RCC 7860 (cell line): ENCODE data around the gene NOX5.
"Not testable (repeated sequence)": the region's sequence is repeated elsewhere in the genome, so short reads cannot be mapped to it uniquely, and the experiment has no call there.

ENCODE experiments used
- DNase-seq: peaks from one replicate; pipeline ENCODE4 v3.0.0-alpha.2; 2015; ENCODE audit warnings: low spot score
- FAIRE-seq: peaks from 2 replicates; lab custom pipeline; 2012; peaks lifted over from hg19 to GRCh38; lab: Jason Lieb, UNC

Gene NOX5

DNA sequence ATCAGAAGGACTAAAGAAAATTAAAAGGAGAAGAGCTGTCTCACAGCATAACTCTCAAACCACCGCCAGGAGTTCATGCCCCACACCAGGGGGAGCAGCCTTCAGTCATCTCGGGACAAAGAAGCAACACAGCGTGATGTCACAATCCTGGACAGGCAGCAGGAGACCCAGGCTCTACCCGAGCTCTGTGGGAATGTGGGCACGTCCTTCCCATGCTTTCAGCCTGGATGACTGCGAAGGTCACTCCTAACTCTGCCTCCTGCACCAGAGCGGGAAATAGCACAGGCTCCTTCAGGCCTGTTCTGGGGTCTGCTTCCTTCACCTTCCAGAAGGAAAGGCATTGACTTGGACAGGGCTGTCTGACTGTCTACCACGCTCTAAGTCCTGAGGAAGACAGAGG lies 31.3 kb downstream of the NOX5 start:
- no peak for DNase-seq
- no peak for FAIRE-seq

DNA sequence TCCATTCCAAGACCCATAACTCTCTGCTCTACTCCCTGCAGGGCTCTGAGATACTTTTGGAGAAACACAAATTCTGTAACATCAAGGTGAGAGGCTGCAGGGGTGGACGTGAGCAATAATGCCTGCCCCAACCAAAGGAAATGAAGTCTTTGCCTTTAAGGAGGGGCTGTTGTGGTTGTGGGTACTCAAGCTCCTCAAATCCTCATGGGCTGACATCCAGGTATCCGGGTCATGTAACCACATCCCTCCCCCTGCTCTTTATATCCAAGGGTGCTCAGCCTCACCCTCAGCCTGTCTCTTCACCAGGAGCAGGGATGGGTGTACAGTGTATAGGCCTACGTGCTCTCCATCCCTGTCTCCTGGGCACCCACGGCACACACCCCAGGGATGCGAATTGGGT lies 32.3 kb downstream of the NOX5 start:
- no peak for DNase-seq
- FAIRE-seq, result no peak

DNA sequence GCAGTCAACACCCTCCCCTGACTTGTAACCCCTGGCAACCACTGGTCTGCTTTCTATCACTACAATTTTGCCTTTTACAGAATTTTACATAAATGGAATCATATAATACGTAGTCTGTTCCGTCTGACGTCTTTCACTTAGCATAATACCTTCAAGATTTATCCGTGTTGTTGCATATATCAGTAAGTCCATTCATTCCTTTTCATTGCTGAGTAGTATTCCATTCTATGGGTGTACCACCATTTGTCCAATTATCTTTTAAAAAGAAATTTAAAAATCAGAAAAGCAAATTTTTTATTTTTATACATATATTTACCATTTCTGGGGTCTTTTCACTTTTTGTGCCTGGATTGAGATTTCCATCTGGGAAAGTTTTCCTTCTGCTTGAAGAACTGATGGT lies 35.5 kb downstream of the NOX5 start:
- FAIRE-seq (no peak), DNase-seq (no peak)

DNA sequence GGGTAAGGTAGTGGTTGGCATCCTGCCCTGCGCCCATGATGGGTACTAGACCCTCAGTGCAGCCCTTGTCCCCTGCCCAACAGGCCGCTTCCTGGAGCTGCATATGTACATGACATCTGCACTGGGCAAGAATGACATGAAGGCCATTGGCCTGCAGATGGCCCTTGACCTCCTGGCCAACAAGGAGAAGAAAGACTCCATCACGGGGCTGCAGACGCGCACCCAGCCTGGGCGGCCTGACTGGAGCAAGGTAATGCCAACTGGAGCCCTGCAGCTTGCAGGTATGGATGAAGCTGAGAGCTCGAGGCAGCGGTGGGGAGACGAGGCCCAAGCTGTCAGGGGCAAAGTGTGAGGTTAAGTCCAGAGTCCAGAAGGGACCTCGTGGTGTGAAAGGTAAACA lies 40.8 kb downstream of the NOX5 start:
- DNase-seq, result no peak
- no peak for FAIRE-seq

DNA sequence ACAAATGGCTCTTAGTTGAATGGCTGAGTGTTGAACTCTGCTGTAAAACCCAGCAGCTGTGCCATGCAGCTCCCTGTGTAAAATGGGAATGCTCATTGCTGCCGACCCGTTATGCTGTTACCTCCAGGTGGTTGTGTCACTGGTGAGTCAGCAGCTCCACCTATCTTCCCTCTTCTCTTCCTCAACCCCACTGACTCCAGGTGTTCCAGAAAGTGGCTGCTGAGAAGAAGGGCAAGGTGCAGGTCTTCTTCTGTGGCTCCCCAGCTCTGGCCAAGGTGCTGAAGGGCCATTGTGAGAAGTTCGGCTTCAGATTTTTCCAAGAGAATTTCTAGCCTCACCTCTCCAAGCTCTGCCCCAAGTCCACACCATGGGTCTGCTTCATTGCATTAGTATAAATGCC lies 41.9 kb downstream of the NOX5 start:
- FAIRE-seq (no peak), DNase-seq (no peak)

DNA sequence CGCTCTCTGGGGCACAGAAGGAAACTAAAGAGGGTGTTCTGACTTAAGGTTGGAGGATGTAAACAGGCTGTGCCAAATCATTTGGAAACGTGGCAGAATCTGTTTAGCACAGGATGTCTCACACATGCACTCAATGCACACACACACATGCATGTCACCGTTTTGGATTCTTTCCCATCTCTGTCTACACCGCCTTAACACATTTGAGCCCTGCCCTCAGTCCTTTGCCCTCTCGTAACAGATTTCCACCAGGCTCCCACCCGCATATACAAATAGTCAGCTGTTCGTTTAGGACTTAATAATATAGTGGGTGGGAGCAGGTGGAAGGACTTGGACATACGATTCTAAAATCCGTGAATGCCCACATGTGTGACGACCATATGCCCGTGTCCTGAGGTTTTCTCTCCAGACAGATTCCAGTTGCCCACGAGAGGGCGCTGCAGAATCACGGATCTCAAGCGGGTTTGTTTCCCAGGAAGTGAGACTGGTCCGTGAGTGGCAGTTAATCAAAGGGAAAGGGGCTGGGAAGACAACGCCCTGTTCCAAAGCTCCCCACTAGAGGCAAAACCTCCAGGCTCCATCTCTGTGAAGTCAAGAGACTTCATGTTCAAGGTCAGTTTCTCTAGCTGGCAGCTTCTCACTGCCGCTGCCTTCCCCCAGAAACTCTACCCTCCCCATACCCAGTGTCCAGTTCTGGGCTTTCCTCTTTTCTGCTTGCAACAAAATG lies 44.5 kb downstream of the NOX5 start:
- no peak for FAIRE-seq
- peak; percentile 61 for DNase-seq

DNA sequence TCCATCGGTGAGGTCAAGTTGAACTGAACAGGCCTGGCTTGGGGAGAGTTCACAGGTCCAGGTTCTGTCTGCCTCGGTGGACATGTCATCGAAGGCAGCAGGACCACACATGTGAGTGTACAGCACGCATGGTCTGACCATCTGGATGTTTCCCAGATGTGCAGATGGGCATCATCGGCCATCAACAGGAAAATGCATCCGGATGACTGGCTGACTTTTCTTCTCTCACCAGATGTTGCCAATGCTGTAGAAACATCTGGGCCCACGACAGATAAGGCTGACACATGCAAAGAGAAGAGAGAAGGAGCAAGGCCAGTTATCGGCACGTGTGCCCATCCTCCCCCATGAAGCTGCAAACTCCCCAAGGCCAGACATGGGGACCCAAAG lies 45.1 kb downstream of the NOX5 start:
- DNase-seq (no peak), FAIRE-seq (no peak)

DNA sequence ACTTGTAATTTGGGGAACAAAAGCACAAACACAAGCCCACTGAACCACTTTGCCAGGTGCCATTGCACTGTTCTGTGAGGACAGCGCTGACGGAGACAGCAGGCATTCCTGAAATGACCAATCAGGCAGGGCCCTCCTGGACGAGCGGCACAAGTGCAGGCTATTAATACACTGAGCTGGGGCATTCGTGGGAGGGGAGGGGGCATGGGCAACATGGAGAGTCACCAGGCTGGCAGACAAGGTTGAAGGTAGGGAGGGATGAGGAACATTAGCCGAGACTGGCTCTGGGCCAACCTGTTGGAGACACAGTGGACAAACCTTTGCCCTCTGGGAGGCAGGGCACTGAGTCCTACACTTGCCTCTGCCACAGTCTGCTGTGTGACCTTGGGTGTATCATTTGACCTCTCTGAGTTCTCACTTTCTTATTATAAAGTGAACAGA lies 45.6 kb downstream of the NOX5 start:
- FAIRE-seq (no peak), DNase-seq (no peak)

DNA sequence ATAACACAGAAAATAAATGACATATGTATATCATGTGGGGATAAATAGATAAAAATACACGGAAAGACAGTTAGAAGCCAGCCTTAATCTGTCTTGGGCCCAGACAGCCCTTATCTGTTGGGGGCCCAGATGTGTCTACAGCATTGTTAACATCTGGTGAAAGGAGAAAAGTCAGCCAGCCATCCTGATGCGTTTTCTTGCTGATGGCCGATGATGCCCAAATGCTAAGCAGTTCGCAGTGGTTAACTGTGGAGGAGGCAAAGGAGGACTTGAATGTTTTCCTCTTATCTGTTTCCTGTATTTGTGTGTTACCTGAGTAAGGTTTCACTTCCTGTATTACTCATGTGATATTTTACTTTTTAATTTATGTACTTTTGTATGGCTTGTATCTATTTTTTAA lies 46.2 kb downstream of the NOX5 start:
- DNase-seq (no peak), FAIRE-seq (no peak)

DNA sequence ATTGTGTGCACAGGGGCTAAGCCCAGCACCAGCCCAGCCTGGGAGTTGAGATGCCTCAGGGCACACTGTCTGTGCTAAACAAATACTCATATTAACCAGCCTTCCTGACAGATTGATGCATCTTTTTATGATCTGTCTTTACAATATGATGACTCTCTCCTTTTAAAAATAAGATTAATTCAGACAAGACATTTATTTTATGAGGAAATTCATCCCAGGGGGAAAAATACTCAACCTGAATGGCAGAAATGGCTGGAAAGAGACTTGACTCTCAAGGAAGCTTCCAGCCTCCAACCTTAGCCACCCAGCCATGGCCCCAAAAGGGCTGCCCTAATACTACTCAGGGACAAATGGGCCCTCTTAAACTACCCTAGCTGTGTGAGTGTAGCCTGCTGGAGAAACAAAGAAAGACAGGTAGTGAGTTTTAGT lies 46.9 kb downstream of the NOX5 start:
- FAIRE-seq, result no peak
- no peak for DNase-seq

DNA sequence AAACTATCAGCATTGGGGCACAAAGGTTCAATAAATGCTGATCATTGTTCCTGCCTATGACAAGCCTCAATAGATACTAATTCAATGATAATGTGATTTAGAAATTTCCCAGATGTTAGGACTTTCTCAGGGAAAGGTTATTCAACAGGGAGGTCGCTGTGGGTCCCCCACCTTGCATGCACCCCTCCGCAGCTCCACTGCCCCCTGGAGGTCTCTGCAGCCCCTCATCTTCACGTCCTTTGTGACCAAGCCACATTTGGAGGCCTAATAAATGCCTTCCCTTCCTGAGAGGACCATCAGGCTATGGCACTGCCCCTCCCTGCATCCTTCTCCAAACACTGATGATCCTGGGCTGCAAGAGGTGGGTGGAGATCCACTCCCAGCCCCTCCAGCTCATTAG lies 50.2 kb downstream of the NOX5 start:
- DNase-seq (no peak), FAIRE-seq (no peak)

DNA sequence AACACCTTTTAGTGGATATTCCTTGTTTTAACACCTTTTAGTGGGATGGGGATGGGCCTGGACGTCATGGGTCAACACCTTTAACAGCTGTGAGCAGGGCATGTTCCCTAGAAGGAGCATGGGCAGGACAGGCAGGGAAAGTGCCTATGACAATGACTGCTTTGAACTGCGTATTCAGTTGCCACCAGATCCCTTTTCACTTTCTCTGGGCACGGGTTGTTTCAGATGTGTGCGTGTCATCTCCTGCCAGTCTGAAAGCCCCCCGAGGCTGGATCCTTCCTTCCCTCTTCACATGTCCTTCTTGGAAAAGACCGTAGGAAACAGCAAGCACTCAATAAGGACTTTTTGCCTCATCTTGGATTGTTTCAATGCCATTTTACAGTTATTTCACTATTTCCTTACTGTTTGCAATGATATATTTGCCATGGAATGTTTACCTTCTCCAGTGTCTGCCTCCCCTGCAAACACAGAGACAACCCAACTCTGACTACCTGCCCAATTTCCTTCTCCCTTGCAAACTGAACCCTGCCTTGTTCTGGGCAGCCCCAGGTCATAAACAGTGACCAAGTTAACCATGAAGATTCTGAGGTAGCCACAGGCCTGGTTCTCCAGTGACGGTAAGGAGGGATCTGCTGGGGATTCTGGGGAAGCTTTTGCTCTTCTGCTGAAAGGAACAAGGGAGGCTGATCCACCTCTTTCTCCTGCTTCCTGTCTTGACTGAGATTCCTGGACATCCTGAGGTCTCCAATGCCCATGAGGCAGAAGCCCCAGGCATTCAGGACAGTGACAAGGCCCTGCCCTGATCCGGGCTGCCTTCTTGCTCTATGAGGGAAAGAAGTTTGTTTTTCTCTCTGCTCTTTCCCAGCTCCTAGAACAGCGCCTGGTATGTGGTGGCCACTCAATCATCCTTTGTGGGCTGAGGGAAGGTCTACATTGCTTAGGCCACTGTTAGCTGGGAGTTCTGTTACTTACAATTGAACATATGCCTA lies 51.8 kb downstream of the NOX5 start:
- FAIRE-seq (no peak), DNase-seq (no peak)

DNA sequence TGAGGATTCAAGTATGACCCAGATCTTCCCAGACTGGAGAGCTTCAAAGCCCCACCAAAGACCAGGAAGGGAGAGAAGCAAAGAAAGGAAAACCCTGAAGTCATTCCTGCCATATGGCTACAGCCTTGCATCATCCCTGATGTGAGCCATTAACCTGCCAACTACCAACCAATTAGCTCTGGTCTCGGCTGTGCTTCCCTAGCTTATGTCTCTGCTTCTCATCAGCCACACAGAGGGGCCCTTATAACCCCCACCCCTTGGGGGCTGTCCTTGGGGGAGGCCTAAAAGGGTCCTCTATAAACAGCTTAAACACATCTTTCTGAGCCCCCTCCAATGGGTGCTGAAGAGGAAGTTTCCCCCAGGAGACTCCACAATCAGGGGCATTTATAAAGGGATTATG lies 52.8 kb downstream of the NOX5 start:
- no peak for DNase-seq
- no peak for FAIRE-seq

DNA sequence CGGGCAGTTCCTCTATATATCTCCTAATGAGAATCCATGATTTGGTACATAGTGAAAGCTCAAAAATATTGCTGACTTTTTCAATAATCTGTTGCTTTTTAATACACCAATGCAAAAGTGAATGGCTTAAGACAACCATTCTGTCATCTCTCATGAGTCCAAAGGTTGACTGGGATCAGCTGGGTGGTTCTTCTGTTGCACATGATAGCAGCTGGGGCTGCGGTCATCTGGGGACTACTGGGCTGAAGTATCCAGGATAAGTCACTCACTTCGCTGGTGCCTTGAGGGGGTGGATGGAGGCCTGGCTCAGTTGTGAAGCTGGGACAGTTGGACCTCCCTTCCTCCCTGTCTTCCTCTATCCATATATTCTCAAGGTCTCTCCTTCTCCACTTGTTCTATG lies 53.7 kb downstream of the NOX5 start:
- no peak for FAIRE-seq

DNA sequence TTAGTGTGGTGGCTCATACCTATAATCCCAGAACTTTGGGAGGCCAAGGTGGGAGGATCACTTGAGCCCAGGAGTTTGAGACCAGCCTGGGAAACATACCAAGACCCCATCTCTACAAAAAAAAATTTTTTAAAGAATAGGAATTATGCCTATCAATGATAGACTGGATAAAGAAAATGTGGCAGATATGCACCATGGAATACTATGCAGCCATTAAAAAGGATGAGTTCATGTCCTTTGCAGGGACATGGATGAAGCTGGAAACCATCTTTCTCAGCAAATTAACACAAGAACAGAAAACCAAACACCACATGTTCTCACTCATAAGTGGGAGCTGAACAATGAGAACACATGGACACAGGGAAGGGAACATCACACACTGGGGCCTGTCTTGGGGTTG lies 54.8 kb downstream of the NOX5 start:
- FAIRE-seq, result not testable (repeated sequence)

More for the DNA sequence above, 53.7 kb downstream of the NOX5 start:
- DNase-seq, result no peak

DNA sequence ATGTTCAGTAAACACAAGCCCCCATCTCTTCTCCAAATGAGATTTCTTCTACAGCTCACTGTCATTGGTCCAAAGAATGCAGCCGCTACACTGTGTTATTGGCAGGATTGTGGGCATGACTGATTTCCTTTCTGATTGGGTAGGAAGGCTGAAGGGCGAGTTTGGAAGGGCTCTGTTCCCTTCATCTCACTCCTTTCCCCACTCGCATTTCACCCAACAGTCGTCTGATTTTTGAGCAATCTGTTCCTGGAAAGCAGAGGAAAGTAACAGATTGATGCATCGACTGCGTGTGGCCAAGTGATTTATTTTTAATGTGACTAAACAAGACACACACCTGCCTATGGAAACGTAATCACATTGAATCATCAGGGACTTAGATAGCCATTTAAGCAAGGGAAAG lies 55.5 kb downstream of the NOX5 start:
- DNase-seq (no peak), FAIRE-seq (no peak)

More for the DNA sequence above, 54.8 kb downstream of the NOX5 start:
- not testable (repeated sequence) for DNase-seq

DNA sequence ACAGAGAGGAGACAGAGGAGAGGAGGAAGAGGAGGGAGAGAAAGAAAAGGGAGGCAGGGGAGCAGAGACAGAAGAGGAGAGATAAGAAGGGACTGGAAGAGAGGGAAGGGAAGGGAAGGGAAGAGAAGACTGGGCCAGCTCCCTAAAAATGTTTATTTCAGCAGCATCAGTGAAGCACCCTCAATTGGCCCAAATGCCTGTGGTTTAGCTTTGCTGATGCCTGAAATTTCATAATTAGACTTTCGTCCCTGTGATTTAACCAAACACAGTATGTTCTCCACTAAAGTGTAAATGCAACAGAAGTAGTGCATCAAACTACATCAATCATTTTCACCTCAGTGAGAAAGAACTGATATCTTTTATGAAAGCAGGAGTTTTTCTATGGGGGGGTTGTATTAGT lies 55.9 kb downstream of the NOX5 start:
- FAIRE-seq (no peak), DNase-seq (no peak)

DNA sequence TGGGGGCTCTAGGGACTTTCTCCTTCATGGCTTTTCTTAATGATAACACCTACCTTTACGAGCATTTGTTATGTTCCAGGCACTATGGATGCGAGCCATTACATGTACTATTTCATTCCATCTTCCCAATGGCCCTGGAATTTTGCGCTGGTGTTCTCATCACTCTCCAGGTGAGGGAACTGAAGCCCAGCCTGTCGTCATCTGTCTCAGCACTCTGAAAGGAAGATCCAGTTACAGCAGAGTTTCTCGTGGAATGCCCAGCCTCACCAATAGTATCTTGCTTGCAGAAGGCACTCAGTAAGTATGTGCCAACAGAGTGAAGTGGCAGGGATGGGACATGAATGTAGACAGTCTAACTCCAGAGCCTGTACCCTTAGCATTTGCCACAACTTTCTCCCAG lies 56.8 kb downstream of the NOX5 start:
- DNase-seq (no peak), FAIRE-seq (no peak)

DNA sequence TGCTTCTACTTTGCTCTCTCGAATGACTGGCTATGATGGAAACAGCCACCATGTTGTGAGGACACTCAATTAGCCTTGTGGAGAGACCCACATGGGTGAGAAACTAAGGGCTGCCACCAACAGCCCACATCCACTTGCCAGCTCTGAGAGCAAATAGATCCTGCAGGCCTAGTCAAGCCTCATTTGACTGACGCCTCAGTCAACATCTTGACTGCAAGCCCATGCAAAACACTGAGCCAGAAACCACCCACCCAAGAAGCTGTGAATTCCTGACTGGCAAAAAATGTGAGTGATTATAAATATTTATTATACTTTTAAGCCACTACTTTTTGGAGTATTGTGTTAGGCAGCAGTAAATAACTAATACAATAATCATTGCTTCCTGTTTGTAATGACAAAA lies 58.4 kb downstream of the NOX5 start:
- DNase-seq, result no peak
- FAIRE-seq, result no peak

DNA sequence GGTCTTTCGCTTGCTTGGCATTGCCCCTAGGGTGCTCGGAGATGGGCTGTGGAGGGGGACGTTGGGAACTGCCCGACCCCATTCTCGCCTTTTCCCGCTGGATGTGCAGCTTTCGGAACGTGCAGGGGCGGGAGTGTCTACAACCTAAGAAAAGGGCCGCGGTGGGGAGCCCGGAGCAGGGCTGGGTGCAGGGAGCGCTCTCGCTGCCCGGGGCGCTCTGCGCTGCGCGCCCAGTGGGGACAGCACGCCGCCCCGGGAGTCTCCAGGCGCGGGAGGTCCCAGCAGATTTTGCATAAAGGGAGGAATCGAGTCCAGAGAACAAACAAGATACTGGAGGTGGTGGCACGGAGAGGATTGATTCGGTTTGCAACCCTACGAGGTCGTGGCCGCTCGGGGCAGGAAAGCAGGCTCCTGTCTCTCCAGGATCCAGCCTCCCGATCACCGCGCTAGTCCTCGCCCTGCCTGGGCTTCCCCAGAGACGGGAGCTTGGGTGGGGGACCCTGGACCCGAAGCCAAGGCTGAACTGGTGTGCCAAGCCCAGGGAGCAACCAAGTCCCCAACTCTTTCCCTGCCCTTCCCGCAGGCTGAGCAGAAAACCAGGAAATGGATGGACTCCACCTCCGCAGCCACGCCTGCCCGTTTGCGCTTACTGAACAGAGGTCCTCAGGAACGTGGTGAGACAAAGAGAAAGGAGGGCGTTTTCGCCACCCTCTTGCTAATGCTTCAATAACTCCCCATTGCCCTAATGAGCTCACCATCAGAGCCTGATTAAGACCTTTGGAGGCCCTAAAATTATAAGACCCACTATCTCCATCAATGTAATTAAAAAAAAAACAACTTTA lies 59.7 kb downstream of the NOX5 start:
- no peak for FAIRE-seq

DNA sequence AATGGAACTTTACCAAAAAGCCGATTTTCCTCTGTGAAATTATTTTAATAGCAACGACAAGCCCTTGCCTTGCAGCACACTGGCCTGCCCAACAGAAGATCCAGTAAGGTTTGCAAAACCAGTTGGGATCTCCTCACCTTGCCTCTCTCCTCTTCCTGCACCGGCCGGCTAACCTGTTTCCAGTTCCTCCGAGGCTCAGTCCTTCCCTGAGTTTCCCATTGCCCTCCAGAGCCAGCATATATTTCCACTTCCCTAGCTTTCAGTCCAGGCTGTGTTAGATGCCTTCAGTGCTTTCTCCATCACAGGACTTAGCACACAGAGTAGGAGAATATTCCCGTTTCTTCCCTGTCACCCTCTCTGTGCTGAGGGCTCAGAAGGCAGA lies 60.3 kb downstream of the NOX5 start:
- DNase-seq, result no peak
- no peak for FAIRE-seq

More for the DNA sequence above, 59.7 kb downstream of the NOX5 start:
- DNase-seq, result peak; percentile 8
